HepG2 (cell line): Measurements from ENCODE around the gene SLC16A3. TPM values are rescaled to one million over a fixed set of nuclear protein-coding genes. Genes with fewer than 3 reads are reported as not detected.

Source experiments
- CBX2 ChIP-seq, 2 experiments: fragments of 200-600 bp in 1 of 2; sonication (generic); formaldehyde crosslinking in 1 of 2; IDR thresholded peaks; 2 replicates each; pipeline versions ENCODE4 v1.7.0 to v1.8.1; 2018 to 2022; ENCODE audit warnings: low read depth in 2 of 2, low read length in 1 of 2, mild to moderate bottlenecking in 1 of 2, missing genetic modification reagents in 1 of 2
- DNMT1 ChIP-seq: sonication (generic); formaldehyde crosslinking; IDR thresholded peaks from 2 replicates; pipeline ENCODE4 v1.5.1; 2020; ENCODE audit warnings: mild to moderate bottlenecking, missing genetic modification reagents
- EHMT2 ChIP-seq: fragments of 200-600 bp; sonication (generic); IDR thresholded peaks from 2 replicates; pipeline ENCODE4 v1.7.0; 2017; ENCODE audit warnings: antibody characterized with exemption, low read depth, low read length, borderline replicate concordance
- HINFP ChIP-seq: sonication (generic); formaldehyde crosslinking; IDR thresholded peaks from 2 replicates; pipeline ENCODE4 v1.4.0; 2020; ENCODE audit warnings: low read depth, mild to moderate bottlenecking, missing genetic modification reagents
- ISL2 ChIP-seq: sonication (generic); formaldehyde crosslinking; IDR thresholded peaks from 2 replicates; pipeline ENCODE4 v1.5.0; 2020; ENCODE audit warnings: missing genetic modification reagents
- LCORL ChIP-seq, 2 experiments: fragments of 450-650 bp in 1 of 2; sonication (generic) in 1 of 2; formaldehyde crosslinking in 1 of 2; IDR thresholded peaks; 2 replicates each; pipeline versions ENCODE4 v1.5.0 to v1.6.1; 2017 to 2020; ENCODE audit warnings: antibody characterized with exemption in 1 of 2, missing genetic modification reagents in 1 of 2
- MBD4 ChIP-seq: IDR thresholded peaks from 2 replicates; pipeline ENCODE4 v1.6.1; 2012; ENCODE audit warnings: low read length, inconsistent platforms, borderline replicate concordance
- SALL2 ChIP-seq: sonication (generic); formaldehyde crosslinking; IDR thresholded peaks from 2 replicates; pipeline ENCODE4 v1.8.1; 2023; ENCODE audit warnings: mild to moderate bottlenecking, missing genetic modification reagents, inconsistent platforms
- SSRP1 ChIP-seq: IDR thresholded peaks from 2 replicates; pipeline ENCODE4 v1.6.1; 2016; ENCODE audit warnings: control low read depth
- TCF12 ChIP-seq, 2 experiments: fragments of 450-650 bp in 1 of 2; sonication (generic) in 1 of 2; formaldehyde crosslinking in 1 of 2; IDR thresholded peaks; 2 replicates each; pipeline versions ENCODE4 v1.6.1 to v1.8.0; 2017 to 2022; ENCODE audit warnings: antibody characterized with exemption in 1 of 2, mild to moderate bottlenecking in 1 of 2, missing genetic modification reagents in 1 of 2, moderate library complexity in 1 of 2
- ZBTB20 ChIP-seq: sonication (generic); formaldehyde crosslinking; IDR thresholded peaks from 2 replicates; pipeline ENCODE4 v1.8.1; 2023; ENCODE audit warnings: missing genetic modification reagents, low read depth, mild to moderate bottlenecking, borderline replicate concordance
- ZNF143 ChIP-seq: sonication (generic); formaldehyde crosslinking; IDR thresholded peaks from 2 replicates; pipeline ENCODE4 v1.4.0; 2020; ENCODE audit warnings: missing genetic modification reagents
- ZNF382 ChIP-seq: sonication (generic); formaldehyde crosslinking; IDR thresholded peaks from 2 replicates; pipeline ENCODE4 v1.5.0; 2020; ENCODE audit warnings: missing genetic modification reagents, mild to moderate bottlenecking, borderline replicate concordance
- ZNF546 ChIP-seq: sonication (generic); formaldehyde crosslinking; conservative IDR thresholded peaks from 2 replicates; pipeline ENCODE4 v1.8.1; 2023; ENCODE audit warnings: mild to moderate bottlenecking, missing genetic modification reagents
- ZNF670 ChIP-seq: sonication (generic); formaldehyde crosslinking; IDR thresholded peaks from 2 replicates; pipeline ENCODE4 v1.8.0; 2022; ENCODE audit warnings: mild to moderate bottlenecking, missing genetic modification reagents, borderline replicate concordance
- polyA plus RNA-seq, 8 experiments: library from polyadenylated mRNA; depleted of rRNA in 3 of 8; stranded (reverse) in 7 of 8; unstranded in 1 of 8; fragments of >200 nt; fragmentation: Illumina TruSeq in 4 of 8; extraction: Trizol in 4 of 8; gene quantifications; 2 replicates each; pipeline versions ENCODE4 v1.2.1 to v1.2.3, GENCODE V29; 2011 to 2016; ENCODE audit warnings: low read depth in 4 of 8, missing spikeins in 1 of 8, mixed read lengths in 1 of 8; ENCODE audit not compliant: insufficient read depth in 1 of 8
- total RNA-seq, 5 experiments: library from RNA; depleted of rRNA; stranded (reverse); fragments of >200 nt; fragmentation: Illumina TruSeq; extraction: Trizol; gene quantifications; 2 replicates each; pipeline ENCODE4 v1.2.3, GENCODE V29; 2016; ENCODE audit warnings: low read depth in 1 of 5
- TF ChIP-seq, protein P1 (sequence below): sonication (generic); formaldehyde crosslinking; conservative IDR thresholded peaks from 2 replicates; pipeline ENCODE4 v1.8.0; 2022; ENCODE audit warnings: mild to moderate bottlenecking, moderate library complexity, missing genetic modification reagents
- TF ChIP-seq, protein P2 (sequence below): IDR thresholded peaks from 2 replicates; pipeline ENCODE4 v1.6.1; 2016; ENCODE audit warnings: low read depth, borderline replicate concordance
- TF ChIP-seq, protein P3 (sequence below): sonication (generic); formaldehyde crosslinking; IDR thresholded peaks from 2 replicates; pipeline ENCODE4 v1.5.1; 2020; ENCODE audit warnings: mild to moderate bottlenecking, missing genetic modification reagents, moderate library complexity
- TF ChIP-seq, protein P4 (sequence below): sonication (generic); formaldehyde crosslinking; IDR thresholded peaks from 2 replicates; pipeline ENCODE4 v1.8.0; 2022; ENCODE audit warnings: missing genetic modification reagents, mild to moderate bottlenecking, borderline replicate concordance

The SLC16A3 gene
- total and polyA plus RNA-seq, 2 of the 13 experiments (the other 11 are each of a cell fraction or from before 2014, with no cell fraction given): 242 to 349 TPM

DNA sequence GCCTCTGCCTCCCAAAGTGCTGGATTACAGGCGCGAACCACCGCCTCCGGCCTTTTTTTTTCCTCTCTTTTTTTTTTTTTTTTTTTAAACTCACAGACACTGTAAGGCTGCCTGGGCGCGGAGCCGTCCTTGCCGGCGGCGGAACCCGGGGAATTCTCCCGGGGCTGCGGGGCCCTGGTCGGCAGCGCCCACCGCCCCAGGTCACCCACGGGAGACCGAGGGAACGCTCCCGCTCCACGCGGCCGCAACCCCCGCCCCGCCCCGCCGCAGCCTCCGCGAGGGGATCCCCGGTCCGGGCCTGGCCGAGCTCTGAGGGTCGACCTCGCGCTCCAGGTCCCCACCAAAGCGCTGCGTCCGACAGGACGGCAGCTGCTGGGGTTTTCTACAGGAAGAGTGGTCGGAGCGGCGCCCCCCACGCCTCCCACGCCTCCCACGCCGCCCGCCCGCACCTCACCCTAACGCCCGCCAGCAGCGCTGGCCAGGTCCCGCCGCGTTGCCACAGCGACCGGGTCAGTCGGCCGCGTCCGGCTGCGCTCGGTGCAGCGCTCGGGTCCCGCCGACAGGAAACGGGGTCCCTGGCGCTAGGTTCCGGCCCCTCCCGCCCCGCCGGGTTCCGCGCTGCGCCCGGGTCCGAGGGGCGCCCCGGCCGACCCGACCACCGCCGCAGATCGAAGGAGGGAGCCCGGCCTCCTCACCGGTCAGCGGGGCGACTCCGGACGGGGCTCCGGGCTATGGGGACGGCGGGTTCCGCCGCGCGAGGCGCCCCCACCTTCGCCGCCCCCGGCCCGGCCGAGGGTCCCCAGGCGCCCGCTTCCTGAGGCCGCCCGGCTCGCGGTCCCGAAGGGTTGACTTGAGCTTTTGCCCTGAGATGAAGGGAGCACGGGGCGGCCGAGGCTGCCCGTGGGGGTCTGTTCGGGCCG, 16.3 kb upstream of the SLC16A3 start, which contains the start of gene CCDC57 (continued):
- TF ChIP-seq, protein P1, sequence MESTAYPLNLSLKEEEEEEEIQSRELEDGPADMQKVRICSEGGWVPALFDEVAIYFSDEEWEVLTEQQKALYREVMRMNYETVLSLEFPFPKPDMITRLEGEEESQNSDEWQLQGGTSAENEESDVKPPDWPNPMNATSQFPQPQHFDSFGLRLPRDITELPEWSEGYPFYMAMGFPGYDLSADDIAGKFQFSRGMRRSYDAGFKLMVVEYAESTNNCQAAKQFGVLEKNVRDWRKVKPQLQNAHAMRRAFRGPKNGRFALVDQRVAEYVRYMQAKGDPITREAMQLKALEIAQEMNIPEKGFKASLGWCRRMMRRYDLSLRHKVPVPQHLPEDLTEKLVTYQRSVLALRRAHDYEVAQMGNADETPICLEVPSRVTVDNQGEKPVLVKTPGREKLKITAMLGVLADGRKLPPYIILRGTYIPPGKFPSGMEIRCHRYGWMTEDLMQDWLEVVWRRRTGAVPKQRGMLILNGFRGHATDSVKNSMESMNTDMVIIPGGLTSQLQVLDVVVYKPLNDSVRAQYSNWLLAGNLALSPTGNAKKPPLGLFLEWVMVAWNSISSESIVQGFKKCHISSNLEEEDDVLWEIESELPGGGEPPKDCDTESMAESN: peak; percentile 97
- TF ChIP-seq ZNF382: no peak
- TF ChIP-seq ZBTB20 (CRISPR knock-in tag): peak; percentile 24; the same call in 1 of the 2 replicates
- peak; percentile 96; the same call in 1 of the 2 replicates for TF ChIP-seq SALL2 (CRISPR knock-in tag)
- peak; percentile 43; the same call in 1 of the 2 replicates for TF ChIP-seq ZNF143
- TF ChIP-seq MBD4: no peak
- TF ChIP-seq, protein P2, sequence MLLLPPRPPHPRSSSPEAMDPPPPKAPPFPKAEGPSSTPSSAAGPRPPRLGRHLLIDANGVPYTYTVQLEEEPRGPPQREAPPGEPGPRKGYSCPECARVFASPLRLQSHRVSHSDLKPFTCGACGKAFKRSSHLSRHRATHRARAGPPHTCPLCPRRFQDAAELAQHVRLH (CRISPR knock-in tag): no peak
- no peak for TF ChIP-seq TCF12 (IDR thresholded peaks at IDR 0.05)
- TF ChIP-seq TCF12 (CRISPR knock-in tag; IDR thresholded peaks at IDR 0.05): peak; percentile 85; the same call in 1 of the 2 replicates
- no peak for TF ChIP-seq CBX2 (IDR thresholded peaks at IDR 0.05; ENCODE audit: low read depth, low read length)
- TF ChIP-seq CBX2 (CRISPR knock-in tag; IDR thresholded peaks at IDR 0.05; ENCODE audit: low read depth): 0 out of 2 replicates have a peak, but pooled peaks have one; percentile 31
- peak; percentile 23; the same call in 1 of the 2 replicates for TF ChIP-seq DNMT1 (CRISPR knock-in tag)
- TF ChIP-seq HINFP (CRISPR knock-in tag): peak; percentile 85; the same call in 1 of the 2 replicates
- no peak for TF ChIP-seq SSRP1 (CRISPR knock-in tag)
- no peak for TF ChIP-seq LCORL (IDR thresholded peaks at IDR 0.05)
- TF ChIP-seq LCORL (CRISPR knock-in tag; IDR thresholded peaks at IDR 0.05): no peak
- TF ChIP-seq, protein P3, sequence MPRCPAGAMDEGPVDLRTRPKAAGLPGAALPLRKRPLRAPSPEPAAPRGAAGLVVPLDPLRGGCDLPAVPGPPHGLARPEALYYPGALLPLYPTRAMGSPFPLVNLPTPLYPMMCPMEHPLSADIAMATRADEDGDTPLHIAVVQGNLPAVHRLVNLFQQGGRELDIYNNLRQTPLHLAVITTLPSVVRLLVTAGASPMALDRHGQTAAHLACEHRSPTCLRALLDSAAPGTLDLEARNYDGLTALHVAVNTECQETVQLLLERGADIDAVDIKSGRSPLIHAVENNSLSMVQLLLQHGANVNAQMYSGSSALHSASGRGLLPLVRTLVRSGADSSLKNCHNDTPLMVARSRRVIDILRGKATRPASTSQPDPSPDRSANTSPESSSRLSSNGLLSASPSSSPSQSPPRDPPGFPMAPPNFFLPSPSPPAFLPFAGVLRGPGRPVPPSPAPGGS: peak; percentile 69; the same call in 1 of the 2 replicates
- TF ChIP-seq, protein P4, sequence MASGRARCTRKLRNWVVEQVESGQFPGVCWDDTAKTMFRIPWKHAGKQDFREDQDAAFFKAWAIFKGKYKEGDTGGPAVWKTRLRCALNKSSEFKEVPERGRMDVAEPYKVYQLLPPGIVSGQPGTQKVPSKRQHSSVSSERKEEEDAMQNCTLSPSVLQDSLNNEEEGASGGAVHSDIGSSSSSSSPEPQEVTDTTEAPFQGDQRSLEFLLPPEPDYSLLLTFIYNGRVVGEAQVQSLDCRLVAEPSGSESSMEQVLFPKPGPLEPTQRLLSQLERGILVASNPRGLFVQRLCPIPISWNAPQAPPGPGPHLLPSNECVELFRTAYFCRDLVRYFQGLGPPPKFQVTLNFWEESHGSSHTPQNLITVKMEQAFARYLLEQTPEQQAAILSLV (CRISPR knock-in tag): peak; percentile 96; the same call in 1 of the 2 replicates
- peak; percentile 15; the same call in 1 of the 2 replicates for TF ChIP-seq ZNF670 (CRISPR knock-in tag)
- TF ChIP-seq ISL2 (CRISPR knock-in tag): 0 out of 2 replicates have a peak, but pooled peaks have one; percentile 40
- TF ChIP-seq ZNF546 (CRISPR knock-in tag): peak; percentile 88
- TF ChIP-seq EHMT2: no peak
